ENCODE measurements around the gene VHLL.

Gene VHLL

DNA sequence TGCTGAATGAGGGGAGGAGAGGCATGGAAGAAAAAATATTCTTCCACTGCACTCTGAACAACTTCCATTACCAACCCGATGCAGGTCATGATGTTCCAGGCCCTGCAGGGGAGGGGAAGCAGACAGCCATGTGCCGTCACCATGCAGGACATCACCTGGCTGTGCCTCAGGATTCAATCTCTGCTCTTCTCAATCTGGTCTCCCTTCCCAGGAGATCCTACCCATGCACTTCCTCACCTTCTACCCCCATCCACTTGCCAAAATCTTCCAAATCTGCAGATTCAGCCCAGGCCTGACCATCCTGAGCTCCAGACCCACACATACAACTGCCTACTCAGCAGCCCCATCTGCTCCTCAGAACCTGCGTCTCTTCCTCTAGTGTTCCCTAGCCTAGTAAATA, 45.5 kb downstream of the VHLL start:
- DNase-seq (ENCODE audit: low spot score): no peak

DNA sequence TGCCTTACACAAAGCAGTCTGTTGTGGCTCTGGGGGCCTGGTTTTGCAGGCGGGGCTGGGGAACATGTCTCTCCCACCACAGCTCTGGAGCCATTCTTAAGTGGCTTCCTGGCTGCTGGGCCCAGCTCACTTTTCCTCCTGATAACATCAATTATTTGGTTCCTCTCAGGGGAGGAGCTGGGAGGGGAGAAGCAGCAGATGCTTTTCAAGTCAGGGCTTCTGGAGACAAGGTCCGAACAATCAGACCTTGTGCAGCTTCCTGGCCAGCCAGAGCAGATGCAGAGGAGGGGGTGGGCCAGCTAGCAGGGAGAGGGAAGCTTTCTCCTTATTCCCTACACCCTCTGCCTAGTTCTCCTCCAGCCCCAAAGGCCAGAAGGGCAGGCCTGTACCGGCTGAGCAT, 47.6 kb downstream of the VHLL start:
- no peak for DNase-seq (ENCODE audit: low spot score)

DNA sequence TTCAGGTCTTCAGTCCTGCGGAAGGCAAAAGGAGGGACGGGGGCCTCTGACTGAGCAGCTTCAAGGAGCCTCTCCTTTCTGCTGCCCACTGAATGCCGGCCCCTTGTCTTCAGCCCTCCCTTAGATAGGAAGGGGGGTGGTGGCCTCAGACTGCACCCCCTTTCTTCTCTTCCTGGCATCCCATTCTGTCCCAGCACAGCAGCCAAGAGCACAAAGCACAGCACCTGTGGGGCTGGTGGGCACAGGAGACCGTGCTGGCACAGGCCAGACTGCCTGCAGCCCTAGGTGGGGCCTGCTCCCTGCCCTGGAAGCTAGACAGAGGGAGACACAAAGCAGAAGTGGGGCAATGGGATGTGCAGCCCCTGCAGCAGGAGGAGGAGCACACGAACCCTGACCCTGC, 49.5 kb downstream of the VHLL start:
- DNase-seq (ENCODE audit: low spot score): no peak
